ENCODE measurements around the gene RPS27. TPM values are rescaled to one million over a fixed set of nuclear protein-coding genes. Genes with fewer than 3 reads are reported as not detected.
A peak's percentile ranks its signal among the peaks of the same experiment; 100 is the strongest.
"Not testable (repeated sequence)": the region's sequence is repeated elsewhere in the genome, so short reads cannot be mapped to it uniquely, and the experiment has no call there.

The RPS27 gene
- total RNA-seq, 1 experiment from 2014 or later: 2,063 TPM

DNA sequence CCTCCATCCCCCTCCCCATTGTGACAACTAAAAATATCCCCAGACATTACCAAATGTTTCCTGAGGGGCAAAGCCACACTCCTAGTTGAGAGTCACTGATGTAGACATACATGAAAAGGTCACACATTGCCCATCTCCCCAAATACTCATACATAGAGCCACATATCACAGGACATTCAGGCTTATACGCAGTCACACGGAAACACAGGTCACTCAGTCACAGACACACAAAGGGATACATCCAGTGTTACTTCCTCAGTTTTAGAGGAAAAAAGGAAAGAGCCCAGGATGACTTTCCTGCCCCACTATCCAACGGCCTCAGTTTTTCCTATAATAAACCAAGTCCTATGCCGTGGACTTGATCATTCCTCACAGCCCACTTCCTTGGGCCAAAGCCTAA, 29.1 kb upstream of the RPS27 start:
- no peak for DNase-seq (ENCODE audit: low spot score)

GRCh38 chr1:153962088-153963029, 28.2 kb upstream of the RPS27 start:
- peak; percentile 60 for DNase-seq (ENCODE audit: low spot score)

DNA sequence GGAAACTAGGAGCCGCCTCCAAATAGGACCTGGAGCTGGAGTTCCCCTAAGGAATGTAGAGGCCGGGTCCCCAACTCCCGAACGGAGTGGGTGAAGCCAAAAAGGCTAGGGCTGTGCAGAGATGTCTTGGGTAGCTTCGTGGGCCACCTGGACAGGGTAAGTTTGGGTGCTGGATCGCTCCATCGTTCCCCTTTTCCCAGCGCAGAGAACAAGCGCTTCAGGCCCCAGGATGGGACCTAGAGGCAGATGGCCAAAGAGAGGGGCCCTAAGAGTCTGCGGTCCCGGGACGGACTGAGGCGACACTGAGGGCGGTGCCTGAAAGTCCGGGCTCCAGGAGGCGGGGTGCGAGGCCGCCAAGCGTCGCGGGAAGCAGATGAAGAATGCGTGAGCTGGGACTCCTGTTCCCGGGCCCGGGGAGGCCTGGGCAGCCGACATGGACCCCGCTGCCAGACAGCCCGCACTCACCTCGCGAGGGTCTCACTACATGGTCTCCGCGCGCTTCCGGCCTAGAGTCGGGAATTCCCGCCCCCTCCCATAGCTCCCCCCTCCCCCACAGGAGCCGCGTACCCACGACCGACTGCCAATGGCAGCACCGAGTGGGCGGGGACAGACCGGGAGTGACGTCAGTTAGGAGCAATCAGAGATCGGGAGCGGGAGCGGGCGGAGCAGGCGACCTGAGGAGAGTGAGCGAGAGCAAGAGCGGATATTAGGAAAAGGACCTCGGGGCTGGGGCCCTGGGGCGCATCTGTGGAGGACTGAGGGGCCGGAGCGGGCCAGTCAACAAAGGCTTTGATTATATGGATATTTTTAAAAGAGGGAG, 27.3 kb upstream of the RPS27 start, which contains the start of gene SLC39A1:
Gene SLC39A1, minus strand, starts transcription at position 508 of the 820 bp plus-strand sequence. CDS start 822 bp downstream, outside the sequence.
- DNase-seq (ENCODE audit: low spot score): peak; percentile 98

DNA sequence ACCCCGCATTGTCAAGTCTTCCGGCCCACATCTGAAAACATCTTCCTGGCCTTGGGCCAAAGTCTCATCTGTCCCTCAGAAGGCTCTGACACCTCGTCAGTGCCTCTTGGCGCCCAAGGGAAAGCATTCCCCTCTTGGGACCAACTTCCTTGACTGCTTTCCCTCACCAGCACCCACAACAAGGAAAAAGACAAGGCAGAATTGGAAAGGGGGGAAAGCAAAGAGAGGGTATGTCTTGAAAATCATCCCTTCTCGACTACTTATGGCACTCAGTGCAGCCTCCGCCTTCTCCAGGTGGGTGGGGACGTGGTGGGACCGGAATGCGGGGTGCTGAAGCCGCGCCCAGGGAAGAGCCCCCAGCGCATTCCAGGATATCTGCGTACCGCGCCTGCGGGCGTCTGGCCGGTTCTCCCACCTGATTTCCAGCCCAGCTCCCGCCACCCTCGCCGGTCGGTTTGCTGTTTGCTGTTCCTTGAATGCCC, 26.7 kb upstream of the RPS27 start:
- DNase-seq (ENCODE audit: low spot score): peak; percentile 88

DNA sequence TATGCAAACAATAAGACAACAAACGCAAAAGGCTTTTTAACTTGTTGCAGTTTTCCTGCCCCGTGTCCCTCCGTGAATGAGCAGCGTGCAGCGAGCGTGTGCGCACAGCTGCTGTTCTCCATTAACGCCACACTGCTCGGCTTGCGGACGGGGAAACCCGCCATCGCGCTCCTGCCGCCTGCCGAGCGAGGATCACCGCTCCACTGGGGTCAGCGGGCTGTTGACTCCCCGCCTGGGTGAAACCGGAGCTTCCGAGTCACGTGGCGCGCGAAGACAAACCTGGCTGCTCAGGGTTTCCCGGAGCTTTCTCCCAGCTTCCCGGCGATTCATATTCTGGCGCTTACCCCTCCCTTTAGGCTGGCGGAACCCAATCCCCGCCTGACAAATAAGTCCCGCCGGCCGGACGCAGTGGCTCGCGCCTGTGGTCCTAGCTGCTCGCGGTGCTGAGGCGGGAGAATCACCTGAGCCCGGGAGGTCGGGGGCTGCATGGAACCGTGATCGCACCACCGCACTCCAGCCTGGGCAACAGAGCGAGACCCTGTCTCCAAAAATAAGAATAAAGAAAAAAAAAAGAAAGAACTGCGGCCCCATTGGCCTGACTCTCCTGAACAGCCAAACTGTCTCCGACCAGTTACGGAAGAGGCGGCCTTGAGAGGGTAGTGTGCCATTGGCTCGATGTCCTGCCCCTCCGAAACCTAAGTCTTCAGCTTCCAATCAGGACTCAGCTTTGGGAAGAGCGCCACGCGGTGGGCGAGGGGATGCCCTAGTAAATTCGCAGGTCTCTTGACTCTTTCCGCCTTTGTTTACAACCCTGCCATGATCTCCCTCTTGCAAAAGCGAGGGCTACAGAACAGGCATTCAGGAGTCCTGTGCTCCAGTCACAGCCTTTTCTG, 23.2 kb upstream of the RPS27 start, which contains the start of gene CREB3L4:
Gene CREB3L4, plus strand, starts transcription at position 796 of the 893 bp plus-strand sequence. CDS start 624 bp downstream, outside the sequence.
- peak; percentile 96 for DNase-seq (ENCODE audit: low spot score)

- no peak for DNase-seq (ENCODE audit: low spot score)
These were observed 22.6 kb upstream of the RPS27 start for GRCh38 chr1:153968000-153968363.

DNA sequence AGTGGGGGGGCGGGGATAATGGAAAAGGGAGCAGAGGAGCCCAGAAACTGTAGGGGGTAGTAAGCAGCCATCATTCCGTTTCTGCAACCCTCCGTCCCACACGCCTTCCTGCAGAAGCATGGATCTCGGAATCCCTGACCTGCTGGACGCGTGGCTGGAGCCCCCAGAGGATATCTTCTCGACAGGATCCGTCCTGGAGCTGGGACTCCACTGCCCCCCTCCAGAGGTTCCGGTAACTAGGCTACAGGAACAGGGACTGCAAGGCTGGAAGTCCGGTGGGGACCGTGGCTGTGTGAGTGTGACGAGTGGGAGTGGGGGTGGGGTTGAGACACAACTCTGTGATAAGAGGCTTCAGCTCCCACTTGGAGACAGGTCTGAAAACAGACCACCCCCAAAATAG, 22.2 kb upstream of the RPS27 start:
- DNase-seq (ENCODE audit: low spot score): no peak

DNA sequence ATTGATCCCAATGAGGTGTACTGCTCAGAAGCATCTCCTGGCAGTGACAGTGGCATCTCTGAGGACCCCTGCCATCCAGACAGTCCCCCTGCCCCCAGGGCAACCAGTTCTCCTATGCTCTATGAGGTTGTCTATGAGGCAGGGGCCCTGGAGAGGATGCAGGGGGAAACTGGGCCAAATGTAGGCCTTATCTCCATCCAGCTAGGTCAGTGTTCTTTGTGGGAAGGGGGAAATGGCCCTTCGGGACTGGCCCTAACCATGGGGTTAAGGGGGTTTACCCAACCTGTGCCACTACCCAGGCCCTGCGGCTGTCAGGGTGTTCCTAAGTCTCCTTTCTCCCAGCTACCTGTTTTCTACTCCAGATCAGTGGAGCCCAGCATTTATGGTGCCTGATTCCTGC, 21.6 kb upstream of the RPS27 start:
- DNase-seq (ENCODE audit: low spot score): no peak

GRCh38 chr1:153970346-153970745, 20.2 kb upstream of the RPS27 start:
- no peak for DNase-seq (ENCODE audit: low spot score)

- DNase-seq (ENCODE audit: low spot score): no peak
These were observed 17.5 kb upstream of the RPS27 start for GRCh38 chr1:153973071-153973470.

GRCh38 chr1:153973525-153973924, 17.0 kb upstream of the RPS27 start:
- no peak for DNase-seq (ENCODE audit: low spot score)

DNA sequence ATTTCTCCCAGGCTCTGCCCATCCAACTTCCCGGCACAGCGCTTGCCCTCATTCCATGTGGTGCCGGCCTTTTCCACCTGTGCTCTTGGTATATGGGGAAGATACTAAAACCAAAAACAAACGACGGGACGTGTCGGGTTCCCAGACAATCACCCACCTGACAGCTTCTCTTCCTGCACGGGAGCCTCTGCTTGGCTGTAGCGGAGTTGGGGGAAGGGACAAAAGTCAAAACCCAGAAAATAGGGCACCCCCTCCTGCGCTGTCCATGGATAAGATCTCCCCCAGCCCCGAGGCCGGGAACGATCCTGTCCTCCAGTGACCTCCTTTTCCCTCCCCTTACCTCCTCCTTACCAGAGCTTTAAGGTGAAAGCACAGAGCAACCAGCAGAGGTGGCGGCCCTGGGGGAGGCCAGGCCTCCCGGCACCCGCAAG, 13.7 kb upstream of the RPS27 start:
- no peak for DNase-seq (ENCODE audit: low spot score)

DNA sequence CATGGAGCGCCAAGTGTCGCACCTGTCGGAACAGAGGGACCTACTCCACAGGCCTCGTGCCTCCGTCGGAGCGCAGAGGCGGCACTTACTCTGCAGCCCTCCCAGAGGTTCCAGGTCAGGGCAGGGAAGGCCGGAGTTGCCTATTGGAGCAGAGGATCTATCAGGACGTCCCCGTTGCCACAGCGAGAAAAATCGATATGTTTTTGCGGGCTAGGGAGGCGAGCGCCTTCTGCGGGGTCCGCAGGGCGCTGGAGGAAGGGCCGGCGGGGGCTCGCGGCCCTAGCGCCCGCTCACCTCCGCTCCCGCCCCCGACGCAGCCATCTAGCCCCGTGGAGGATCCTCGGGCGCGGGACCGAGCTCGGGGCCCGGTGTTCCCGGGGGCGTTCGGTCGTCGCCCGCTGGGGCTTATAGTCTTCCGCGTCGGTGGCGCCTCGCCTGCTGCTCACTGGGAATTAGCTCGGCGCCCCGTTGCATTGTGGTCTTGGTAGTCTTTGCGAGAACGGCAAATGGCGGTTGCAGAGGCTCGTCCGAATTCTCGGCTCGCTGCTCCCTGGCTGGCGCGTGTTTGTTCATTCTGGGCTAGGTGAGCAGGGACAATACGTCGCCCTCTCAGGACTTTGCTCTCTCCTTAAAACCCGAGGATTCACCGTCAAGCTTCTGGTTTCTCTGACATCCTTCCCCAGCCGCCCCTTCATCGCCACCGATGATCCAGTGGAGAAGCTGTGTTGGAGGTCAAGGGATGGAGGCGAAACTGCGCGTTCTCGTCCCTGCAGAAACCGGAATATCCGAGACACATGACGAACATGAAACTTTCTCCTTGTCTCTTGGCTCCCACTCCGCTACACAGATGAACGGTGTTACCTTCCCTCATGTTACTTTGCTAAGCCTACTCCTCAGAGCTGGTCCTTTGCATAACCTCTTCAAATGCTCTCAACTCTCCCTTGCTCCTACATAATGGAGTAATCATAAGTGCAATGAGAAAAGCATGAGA, 13.0 kb upstream of the RPS27 start, which contains the start of gene JTB:
Gene JTB, minus strand, starts transcription at position 425 of the 991 bp plus-strand sequence. Its CDS starts 422 bp downstream, at position 3.
- DNase-seq (ENCODE audit: low spot score): peak; percentile 91

GRCh38 chr1:153978274-153978909, 12.2 kb upstream of the RPS27 start:
- no peak for DNase-seq (ENCODE audit: low spot score)

GRCh38 chr1:153979091-153979490, 11.5 kb upstream of the RPS27 start:
- DNase-seq (ENCODE audit: low spot score): not testable (repeated sequence)

DNA sequence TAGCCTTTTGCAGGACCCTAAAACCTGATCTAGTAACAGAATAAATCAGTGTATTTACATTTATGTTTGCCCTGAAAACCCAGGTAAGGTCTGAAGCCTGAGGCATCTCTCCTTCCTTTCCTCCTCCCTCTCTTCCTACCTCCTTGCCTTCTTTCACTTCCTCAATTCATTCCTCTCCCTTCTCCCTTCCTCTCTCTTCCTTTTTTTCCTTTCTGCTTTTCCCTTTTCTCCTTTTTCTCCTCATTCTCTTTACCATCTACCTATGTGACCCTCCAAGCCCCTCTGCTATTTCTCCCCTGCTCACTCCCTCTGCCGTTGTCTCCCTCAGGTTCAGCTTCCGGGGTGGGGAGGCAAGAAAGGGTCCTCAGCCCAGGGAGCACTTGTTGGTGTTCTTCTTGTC, 8.8 kb upstream of the RPS27 start:
- not testable (repeated sequence) for DNase-seq (ENCODE audit: low spot score)

GRCh38 chr1:153984123-153984894, 6.3 kb upstream of the RPS27 start:
- no peak for DNase-seq (ENCODE audit: low spot score)

- DNase-seq (ENCODE audit: low spot score): no peak
These were observed 5.1 kb upstream of the RPS27 start for GRCh38 chr1:153985341-153985912.

All from HT-29 (cell line).